ENCODE results near the gene TUBA1B.

GRCh38 chr12:49091056-49091835 is 39.9 kb downstream of the TUBA1B start:
- TF ChIP-seq POLR2AphosphoS5 (IDR thresholded peaks at IDR 0.05; ENCODE audit: low read depth, low read length) (no peak), POLR2A (IDR thresholded peaks at IDR 0.05; ENCODE audit: low read depth, low read length) (no peak), TAF1 (IDR thresholded peaks at IDR 0.05; ENCODE audit: low read depth, low read length) (no peak), SPI1 (IDR thresholded peaks at IDR 0.05; ENCODE audit: low read depth, low read length) (no peak)
